Erythroblast (primary cell): Measurements from ENCODE around the gene ZNF385B.
A peak's percentile ranks its signal among the peaks of the same experiment; 100 is the strongest.
"Not testable (repeated sequence)": the region's sequence is repeated elsewhere in the genome, so short reads cannot be mapped to it uniquely, and the experiment has no call there.

Source experiments
- DNase-seq, 2 experiments: peaks; one replicate each; lab custom pipeline; 2025; lab: John Stamatoyannopoulos, UW
- GATA1 ChIP-seq: IDR thresholded peaks from 2 replicates; pipeline ENCODE4 v1.6.1; 2011; ENCODE audit warnings: low read depth, mild to moderate bottlenecking, control low read depth, low read length, moderate library complexity
- POLR2A ChIP-seq: IDR thresholded peaks from 2 replicates; pipeline ENCODE4 v1.6.1; 2011; ENCODE audit warnings: mild to moderate bottlenecking, low read length

ZNF385B gene

GRCh38 chr2:179861416-179862067 lies at the start of gene ZNF385B:
TSS of gene ZNF385B (minus strand) at chr2:179861612.
- DNase-seq, result peak in 1 of 2 experiments; percentile 9
- no peak for TF ChIP-seq POLR2A

DNA sequence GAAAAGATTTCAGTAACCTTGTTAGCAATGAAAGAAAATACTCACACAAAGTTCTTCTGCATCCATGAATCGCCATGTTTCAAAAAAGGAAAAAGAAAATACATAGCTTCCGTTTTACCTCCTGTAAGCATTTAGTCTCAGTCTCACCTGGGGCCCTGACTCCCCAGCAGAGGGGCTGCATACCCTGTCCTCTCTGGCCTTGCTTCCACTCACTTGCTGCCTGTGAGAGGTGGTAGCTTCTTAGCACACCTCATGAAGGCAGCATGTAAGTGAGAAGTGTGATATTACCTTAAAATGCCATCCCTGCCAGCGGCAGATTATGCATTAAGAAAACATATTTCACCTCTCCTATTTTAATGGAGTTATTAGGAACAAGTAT lies 49.3 kb upstream of the ZNF385B start:
- TF ChIP-seq POLR2A, result no peak
- TF ChIP-seq GATA1, result no peak
- no peak for DNase-seq

- DNase-seq, result no peak
- TF ChIP-seq POLR2A, result no peak
- TF ChIP-seq GATA1, result no peak
Observed at GRCh38 chr2:179909845-179910734, 48.7 kb upstream of the ZNF385B start.

DNA sequence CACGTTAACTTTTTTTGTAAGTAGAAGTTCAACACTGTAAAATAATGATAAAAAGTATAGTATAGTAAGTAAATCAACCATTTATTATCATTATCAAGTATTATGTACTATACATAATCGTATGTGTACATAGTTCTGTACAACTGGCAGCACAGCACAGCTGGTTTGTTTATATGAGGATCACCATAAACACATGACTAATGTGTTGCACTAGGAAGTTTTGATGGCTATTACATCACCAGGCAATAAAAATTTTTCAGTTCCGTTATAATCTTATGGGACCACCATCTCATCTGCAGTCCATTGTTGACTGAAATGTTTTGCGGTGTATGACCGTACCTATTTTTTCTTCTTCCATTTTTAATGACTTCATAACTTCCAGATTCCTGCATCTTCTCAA lies 39.2 kb upstream of the ZNF385B start:
- DNase-seq, result no peak
- no peak for TF ChIP-seq GATA1
- no peak for TF ChIP-seq POLR2A

GRCh38 chr2:179899666-179900065 lies 38.3 kb upstream of the ZNF385B start:
- no peak for TF ChIP-seq POLR2A
- TF ChIP-seq GATA1, result no peak

GRCh38 chr2:179898873-179899272 lies 37.5 kb upstream of the ZNF385B start:
- peak; percentile 73 for DNase-seq
- TF ChIP-seq GATA1 (no peak), POLR2A (no peak)

More at GRCh38 chr2:179899666-179900065, 38.3 kb upstream of the ZNF385B start:
- DNase-seq, result no peak

DNA sequence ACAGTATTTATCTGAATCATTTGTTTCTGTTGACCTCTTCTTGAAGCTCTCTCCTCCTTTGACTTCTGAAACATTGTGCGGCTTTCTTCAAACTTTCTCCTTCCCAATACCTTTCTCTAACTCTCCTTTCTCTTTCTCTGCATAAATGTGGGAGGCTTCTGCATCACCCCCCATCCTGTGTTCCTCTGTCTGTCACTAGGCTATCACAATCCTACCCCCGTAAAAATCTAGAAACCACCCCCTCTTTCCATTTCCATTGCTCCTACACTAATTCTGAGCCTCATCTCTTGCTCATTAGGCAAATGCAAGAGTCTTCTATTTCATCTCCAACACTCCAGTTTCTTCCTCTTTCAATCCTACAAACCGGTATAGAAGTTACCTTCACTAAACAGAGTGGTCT lies 32.2 kb upstream of the ZNF385B start:
- TF ChIP-seq GATA1 (no peak), POLR2A (no peak)

GRCh38 chr2:179891237-179891636 lies 29.8 kb upstream of the ZNF385B start:
- TF ChIP-seq GATA1 (no peak), POLR2A (no peak)
- no peak for DNase-seq

More for the DNA sequence above, 32.2 kb upstream of the ZNF385B start:
- no peak for DNase-seq

- no peak for DNase-seq
- TF ChIP-seq POLR2A (no peak), GATA1 (no peak)
Observed at GRCh38 chr2:179890666-179891065, 29.3 kb upstream of the ZNF385B start.

DNA sequence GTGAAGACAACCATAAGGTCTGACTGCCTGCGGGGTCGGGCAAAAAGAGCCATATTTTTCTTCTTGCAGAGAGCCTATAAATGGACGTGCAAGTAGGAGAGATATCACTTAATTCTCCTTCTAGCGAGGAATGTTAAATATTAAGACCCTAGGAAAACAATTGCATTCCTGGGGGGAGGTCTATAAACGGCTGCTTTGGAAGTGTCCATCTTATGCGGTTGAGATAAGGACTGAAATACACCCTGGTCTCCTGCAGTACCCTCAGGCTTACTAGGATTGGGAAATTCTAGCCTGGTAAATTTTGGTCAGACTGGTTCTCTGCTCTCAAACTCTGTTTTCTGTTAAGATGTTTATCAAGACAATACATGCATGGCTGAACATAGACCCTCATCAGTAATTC lies 27.2 kb upstream of the ZNF385B start:
- DNase-seq, result not testable (repeated sequence)

DNA sequence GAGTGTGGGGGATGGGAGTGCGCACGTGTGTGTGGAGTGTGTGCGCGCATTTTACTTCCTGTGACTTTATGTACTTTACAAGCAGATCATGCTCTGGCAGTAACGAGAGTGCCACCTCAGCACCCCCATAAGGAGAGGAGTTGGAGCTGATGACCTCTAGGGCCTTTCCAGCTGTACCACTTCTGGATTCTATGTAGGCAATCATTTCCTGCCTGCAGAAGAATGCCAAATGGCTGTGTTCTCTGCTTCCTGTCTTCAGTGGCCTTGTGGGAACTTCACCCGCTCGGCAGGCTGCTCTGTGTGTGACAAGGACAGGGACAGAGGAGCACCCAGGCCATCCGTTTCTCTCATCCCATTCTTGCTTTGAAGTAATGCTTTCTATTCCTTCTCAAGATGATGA lies 22.8 kb upstream of the ZNF385B start:
- TF ChIP-seq GATA1, result no peak
- no peak for TF ChIP-seq POLR2A
- DNase-seq, result no peak

- TF ChIP-seq GATA1 (no peak), POLR2A (no peak)
- DNase-seq, result no peak
Observed at GRCh38 chr2:179882851-179883806, 21.7 kb upstream of the ZNF385B start.

DNA sequence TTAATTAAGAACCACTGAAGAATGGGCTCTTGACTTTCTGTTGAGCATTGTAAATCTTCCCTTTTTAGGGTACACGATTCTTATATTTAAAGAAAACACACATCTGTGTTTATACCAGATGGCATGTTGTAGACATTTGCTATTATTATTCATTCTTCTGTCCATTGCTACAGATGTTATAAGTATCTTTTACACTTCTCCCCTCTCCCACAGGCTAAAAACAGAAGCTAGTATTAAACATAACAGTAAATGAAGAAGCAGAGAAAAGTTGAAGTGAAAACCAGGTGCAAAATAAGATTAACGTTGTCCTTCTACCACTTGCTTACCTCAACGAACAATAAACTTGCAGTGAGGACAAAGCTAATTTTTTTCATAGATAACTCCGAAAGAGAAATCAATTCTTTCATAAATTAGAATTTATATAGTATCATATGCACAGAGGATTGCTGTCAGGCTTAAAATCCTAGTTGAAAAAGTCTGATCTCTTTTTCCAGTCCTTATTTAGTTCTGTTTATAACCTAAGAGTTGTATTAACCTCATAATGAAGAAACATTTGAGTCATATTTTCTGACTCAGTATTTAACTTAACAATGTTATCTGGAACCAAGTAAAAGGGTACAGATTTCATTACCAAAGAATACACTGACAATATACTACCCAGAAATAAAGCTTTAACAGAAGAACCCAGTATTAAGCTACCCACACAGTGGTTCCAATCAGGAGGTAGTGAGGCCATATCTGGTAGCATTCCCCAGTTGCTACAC lies 16.4 kb upstream of the ZNF385B start:
- TF ChIP-seq GATA1 (no peak), POLR2A (no peak)
- DNase-seq, result no peak
